Smooth muscle cell (in vitro differentiated cells): Measurements from ENCODE around the gene MTOR. TPM values are rescaled to one million over a fixed set of nuclear protein-coding genes. Genes with fewer than 3 reads are reported as not detected.
"Not testable (repeated sequence)": the region's sequence is repeated elsewhere in the genome, so short reads cannot be mapped to it uniquely, and the experiment has no call there.

Source experiments
- DNase-seq: peaks from one replicate; lab custom pipeline; 2025; ENCODE audit not compliant: unreplicated experiment; lab: John Stamatoyannopoulos, UW
- H2AFZ ChIP-seq: fragments of 200-600 bp; sonication (generic); 2 replicates; pipeline ENCODE4 v1.6.0; 2016; ENCODE audit warnings: antibody characterized with exemption, low read depth, mild to moderate bottlenecking
- H3F3A ChIP-seq: fragments of 200-600 bp; sonication (generic); 2 replicates; pipeline ENCODE4 v1.6.0; 2017; ENCODE audit warnings: antibody characterized with exemption, low read depth
- H3K27ac ChIP-seq: fragments of 200-600 bp; sonication (generic); 2 replicates; pipeline ENCODE4 v1.5.1; 2016; ENCODE audit warnings: low read depth, mild to moderate bottlenecking
- H3K27me3 ChIP-seq: fragments of 200-600 bp; sonication (generic); 2 replicates; pipeline ENCODE4 v1.6.1; 2016; ENCODE audit warnings: low read depth, mild to moderate bottlenecking
- H3K36me3 ChIP-seq: fragments of 200-600 bp; sonication (generic); 2 replicates; pipeline ENCODE4 v1.5.1; 2016; ENCODE audit warnings: low read depth
- H3K4me1 ChIP-seq: fragments of 200-600 bp; sonication (generic); 2 replicates; pipeline ENCODE4 v1.5.1; 2016; ENCODE audit warnings: low read depth
- H3K4me2 ChIP-seq: fragments of 200-600 bp; sonication (generic); 2 replicates; pipeline ENCODE4 v1.6.0; 2016; ENCODE audit warnings: mild to moderate bottlenecking
- H3K4me3 ChIP-seq: fragments of 200-600 bp; sonication (generic); 2 replicates; pipeline ENCODE4 v1.5.1; 2016; ENCODE audit warnings: mild to moderate bottlenecking
- H3K79me2 ChIP-seq: fragments of 200-600 bp; sonication (generic); 2 replicates; pipeline ENCODE4 v1.6.0; 2016; ENCODE audit warnings: low read depth, mild to moderate bottlenecking
- H3K9ac ChIP-seq: fragments of 200-600 bp; sonication (generic); 2 replicates; pipeline ENCODE4 v1.6.0; 2016; ENCODE audit warnings: low read depth
- H3K9me3 ChIP-seq: fragments of 200-600 bp; sonication (generic); replicated peaks from 2 replicates; pipeline ENCODE4 v1.5.1; 2016; ENCODE audit warnings: low read depth
- H4K20me1 ChIP-seq: fragments of 200-600 bp; sonication (generic); 2 replicates; pipeline ENCODE4 v1.6.0; 2016; ENCODE audit warnings: low read depth
- WGBS: methylation state at CpG from one replicate; pipeline ENCODE4 v1.1.7; 2016; ENCODE audit warnings: low lambda C conversion rate; 5-methylcytosine and 5-hydroxymethylcytosine counted together
- polyA plus RNA-seq: library from polyadenylated mRNA; unstranded; fragments of >200 nt; fragmentation: Nextera tagmentation; extraction: Ambion mirVana; gene quantifications from 2 replicates; pipeline ENCODE4 v1.2.1, GENCODE V29; 2016
- total RNA-seq: library from RNA; depleted of rRNA; stranded (reverse); fragments of >200 nt; gene quantifications from 2 replicates; pipeline ENCODE4 v1.2.3, GENCODE V29; 2014
- TF ChIP-seq, protein P1 (sequence below): fragments of 200-600 bp; sonication (generic); IDR thresholded peaks from 2 replicates; pipeline ENCODE4 v1.5.1; 2017; ENCODE audit warnings: borderline replicate concordance, mild to moderate bottlenecking, antibody characterized with exemption; ENCODE audit not compliant: insufficient read depth, poor library complexity, severe bottlenecking

MTOR gene
- total and polyA plus RNA-seq, 2 experiments from 2014 or later = 11.2 to 26.8 TPM

DNA sequence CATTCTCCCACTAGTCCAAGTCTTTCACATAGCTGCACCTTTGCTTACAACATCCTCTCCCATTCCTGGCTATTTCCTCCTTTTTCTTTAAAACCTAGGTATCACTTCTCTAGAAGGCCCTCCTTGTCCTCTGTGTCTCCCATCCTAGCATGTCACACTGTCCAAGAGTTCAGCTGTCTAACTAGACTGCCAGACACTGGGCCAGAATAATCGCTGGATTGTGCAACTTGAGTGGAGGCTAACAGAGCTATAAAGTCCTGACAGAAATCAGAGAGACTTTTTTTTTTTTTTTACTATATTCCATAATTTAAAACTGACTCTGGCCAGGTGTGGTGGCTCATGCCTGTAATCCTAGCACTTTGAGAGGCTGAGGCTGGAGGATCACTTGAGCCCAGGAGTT, 77.4 kb downstream of the MTOR start:
- H3K9ac ChIP-seq = no peak overlapping the region
- H3K9me3 ChIP-seq = no peaks in the 10 kb centered on the region
- H3K36me3 ChIP-seq = no peaks in the 10 kb centered on the region
- H3K27me3 ChIP-seq = no peaks in the 10 kb centered on the region
- DNase-seq = no peak
- peaks cover 49% of the 10 kb centered on the region for H4K20me1 ChIP-seq
- H3F3A ChIP-seq = no peaks in the 10 kb centered on the region
- no peaks in the 10 kb centered on the region for H3K79me2 ChIP-seq
- WGBS = 91% methylated on average over 1 of the region's 1 CpG
- TF ChIP-seq, protein P1, sequence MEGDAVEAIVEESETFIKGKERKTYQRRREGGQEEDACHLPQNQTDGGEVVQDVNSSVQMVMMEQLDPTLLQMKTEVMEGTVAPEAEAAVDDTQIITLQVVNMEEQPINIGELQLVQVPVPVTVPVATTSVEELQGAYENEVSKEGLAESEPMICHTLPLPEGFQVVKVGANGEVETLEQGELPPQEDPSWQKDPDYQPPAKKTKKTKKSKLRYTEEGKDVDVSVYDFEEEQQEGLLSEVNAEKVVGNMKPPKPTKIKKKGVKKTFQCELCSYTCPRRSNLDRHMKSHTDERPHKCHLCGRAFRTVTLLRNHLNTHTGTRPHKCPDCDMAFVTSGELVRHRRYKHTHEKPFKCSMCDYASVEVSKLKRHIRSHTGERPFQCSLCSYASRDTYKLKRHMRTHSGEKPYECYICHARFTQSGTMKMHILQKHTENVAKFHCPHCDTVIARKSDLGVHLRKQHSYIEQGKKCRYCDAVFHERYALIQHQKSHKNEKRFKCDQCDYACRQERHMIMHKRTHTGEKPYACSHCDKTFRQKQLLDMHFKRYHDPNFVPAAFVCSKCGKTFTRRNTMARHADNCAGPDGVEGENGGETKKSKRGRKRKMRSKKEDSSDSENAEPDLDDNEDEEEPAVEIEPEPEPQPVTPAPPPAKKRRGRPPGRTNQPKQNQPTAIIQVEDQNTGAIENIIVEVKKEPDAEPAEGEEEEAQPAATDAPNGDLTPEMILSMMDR = no peak
- H3K4me2 ChIP-seq = no peak overlapping the region
- H3K4me3 ChIP-seq = no peak overlapping the region
- no peak overlapping the region for H3K27ac ChIP-seq
- H2AFZ ChIP-seq = no peak overlapping the region
- H3K4me1 ChIP-seq = no peaks in the 10 kb centered on the region

DNA sequence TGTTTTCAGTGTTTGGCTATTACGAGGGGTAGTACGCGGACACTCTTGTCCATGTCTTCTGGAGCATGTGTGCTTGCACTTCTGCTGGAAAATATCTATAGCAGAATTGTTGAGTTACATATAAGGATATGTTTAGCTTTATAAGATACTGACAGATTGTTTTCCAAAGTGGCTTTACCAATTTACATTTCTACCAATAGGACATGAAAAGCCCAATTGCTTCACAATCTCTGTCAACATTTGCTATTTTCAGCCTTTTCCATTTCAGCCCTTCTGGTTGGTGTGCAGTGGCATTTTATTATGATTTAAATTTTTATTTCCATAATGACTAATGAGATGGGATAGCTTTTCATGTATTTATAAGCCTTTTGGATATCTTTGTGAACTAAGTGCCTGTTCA, 79.5 kb downstream of the MTOR start:
- no peak overlapping the region for H3K9ac ChIP-seq
- H3K9me3 ChIP-seq = no peaks in the 10 kb centered on the region
- no peak for DNase-seq

DNA sequence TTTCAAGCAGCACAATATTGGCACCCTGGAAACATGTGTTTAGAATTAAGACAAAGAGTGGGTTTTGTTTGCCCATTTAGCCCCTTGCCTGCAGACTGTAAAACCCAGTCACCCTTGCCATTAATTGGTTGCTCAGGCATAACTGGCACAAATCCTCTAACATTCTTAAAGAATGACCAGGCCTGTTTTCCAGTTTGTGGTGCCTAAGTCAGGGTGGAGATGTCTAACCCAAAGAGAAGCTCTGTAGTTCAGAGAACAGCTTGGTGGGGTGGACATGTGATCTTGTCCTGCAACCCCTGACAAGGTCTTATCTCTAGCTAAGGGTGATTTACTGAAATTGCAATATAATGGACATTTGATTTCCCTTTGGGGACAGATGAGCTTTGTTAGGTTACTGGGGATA, 82.0 kb downstream of the MTOR start:
- no peak for DNase-seq
- H3K27ac ChIP-seq = peak overlapping the region; percentile 42
- H2AFZ ChIP-seq = no peak overlapping the region
- no peaks in the 10 kb centered on the region for H3K36me3 ChIP-seq
- no peak overlapping the region for H3K9ac ChIP-seq
- H3K4me3 ChIP-seq = no peak overlapping the region
- H3K27me3 ChIP-seq = no peaks in the 10 kb centered on the region
- no peaks in the 10 kb centered on the region for H3K9me3 ChIP-seq
- peaks cover 3% of the 10 kb centered on the region for H3F3A ChIP-seq
- no peaks in the 10 kb centered on the region for H3K79me2 ChIP-seq
- peaks cover 48% of the 10 kb centered on the region for H4K20me1 ChIP-seq
- H3K4me2 ChIP-seq = no peak overlapping the region
- peaks cover 13% of the 10 kb centered on the region for H3K4me1 ChIP-seq
- TF ChIP-seq, protein P1 = no peak

More for the DNA sequence above, 79.5 kb downstream of the MTOR start:
- no peaks in the 10 kb centered on the region for H3K79me2 ChIP-seq
- H3K4me2 ChIP-seq = no peak overlapping the region
- TF ChIP-seq, protein P1 = no peak
- WGBS = 99% methylated on average over 3 of the region's 3 CpGs
- H3K27me3 ChIP-seq = no peaks in the 10 kb centered on the region
- no peaks in the 10 kb centered on the region for H3K36me3 ChIP-seq
- no peak overlapping the region for H3K4me3 ChIP-seq
- H4K20me1 ChIP-seq = peaks cover 56% of the 10 kb centered on the region
- peaks cover 13% of the 10 kb centered on the region for H3K4me1 ChIP-seq
- H2AFZ ChIP-seq = no peak overlapping the region
- H3F3A ChIP-seq = peaks cover 3% of the 10 kb centered on the region
- no peak overlapping the region for H3K27ac ChIP-seq

DNA sequence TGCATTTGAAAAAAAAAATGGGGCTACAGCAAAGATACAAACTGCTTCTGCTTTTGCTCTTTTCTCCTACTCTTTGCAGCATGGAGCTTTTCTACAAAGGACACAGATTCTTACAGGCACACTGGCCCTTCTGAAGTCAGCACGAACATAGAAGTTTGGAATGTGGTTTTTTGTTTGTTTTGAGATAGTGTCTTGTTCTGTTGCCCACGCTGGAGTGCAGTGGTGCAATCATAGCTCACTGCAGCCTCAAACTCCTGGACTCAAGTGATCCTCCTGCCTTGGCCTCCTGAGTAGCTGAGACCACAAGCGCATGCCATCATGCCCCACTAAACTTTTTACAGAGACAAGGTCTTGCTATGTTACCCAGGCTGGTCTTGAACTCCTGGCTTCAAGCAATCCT, 82.6 kb downstream of the MTOR start:
- DNase-seq, H3K36me3 ChIP-seq, H3K9ac ChIP-seq, H3F3A ChIP-seq, H3K4me3 ChIP-seq, H3K4me2 ChIP-seq, H3K9me3 ChIP-seq, H3K27me3 ChIP-seq, H3K79me2 ChIP-seq, H2AFZ ChIP-seq: not testable (repeated sequence)
- Histone ChIP-seq H3K27ac (peak overlapping the region; percentile 42), H4K20me1 (peaks cover 47% of the 10 kb centered on the region), H3K4me1 (peaks cover 13% of the 10 kb centered on the region)
- 62% methylated on average over 3 of the region's 3 CpGs for whole genome bisulfite sequencing
